Medulla oblongata (tissue), 1 donor: Measurements from ENCODE around the gene MALL.
"Not testable (repeated sequence)": the region's sequence is repeated elsewhere in the genome, so short reads cannot be mapped to it uniquely, and the experiment has no call there.

Source experiments
- DNase-seq: peaks from one replicate; pipeline ENCODE4 v3.0.0-alpha.2; 2015; ENCODE audit errors: extremely low spot score

The MALL gene

GRCh38 chr2:110097506-110098220 is 18.0 kb downstream of the MALL start:
- no peak for DNase-seq

DNA sequence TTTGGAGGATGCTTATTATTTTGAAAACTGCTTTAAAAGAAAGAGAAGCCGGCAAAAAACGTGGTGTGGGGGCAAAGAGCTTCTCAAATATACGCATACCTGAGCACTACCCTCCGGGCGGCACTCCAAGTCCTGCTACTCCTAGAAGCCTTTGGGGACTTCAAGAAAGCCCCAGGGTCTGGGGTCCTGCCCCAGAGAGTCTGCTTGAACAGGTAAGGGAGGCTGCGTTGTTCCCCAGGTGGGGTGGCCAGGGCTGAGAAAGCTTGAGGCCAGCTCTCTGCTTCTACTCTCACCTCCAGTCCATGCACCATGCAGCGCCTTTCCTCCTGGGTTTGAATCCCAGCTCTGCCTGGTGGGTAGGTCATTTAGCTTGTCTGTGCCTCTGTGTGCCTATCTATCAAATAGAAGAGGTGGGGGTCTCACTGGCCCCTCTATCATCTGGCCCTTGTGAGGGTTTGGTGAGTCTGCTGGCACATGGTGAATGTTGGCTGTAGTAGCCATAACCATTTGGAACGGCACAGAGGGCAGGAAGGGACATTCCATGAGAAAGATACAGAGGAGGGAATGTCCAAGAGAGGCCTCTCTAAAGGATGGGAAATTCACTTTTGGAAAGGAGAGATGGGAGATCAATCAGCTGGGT is 19.5 kb downstream of the MALL start:
- no peak for DNase-seq

- DNase-seq: not testable (repeated sequence)
These were observed 20.6 kb downstream of the MALL start for GRCh38 chr2:110094884-110095534.

GRCh38 chr2:110093924-110094323 is 21.7 kb downstream of the MALL start:
- DNase-seq: not testable (repeated sequence)

- DNase-seq: not testable (repeated sequence)
These were observed 25.5 kb downstream of the MALL start for GRCh38 chr2:110090164-110090563.

GRCh38 chr2:110083757-110084156 is 31.9 kb downstream of the MALL start:
- not testable (repeated sequence) for DNase-seq

- DNase-seq: not testable (repeated sequence)
These were observed 32.5 kb downstream of the MALL start for GRCh38 chr2:110083162-110083561.

DNA sequence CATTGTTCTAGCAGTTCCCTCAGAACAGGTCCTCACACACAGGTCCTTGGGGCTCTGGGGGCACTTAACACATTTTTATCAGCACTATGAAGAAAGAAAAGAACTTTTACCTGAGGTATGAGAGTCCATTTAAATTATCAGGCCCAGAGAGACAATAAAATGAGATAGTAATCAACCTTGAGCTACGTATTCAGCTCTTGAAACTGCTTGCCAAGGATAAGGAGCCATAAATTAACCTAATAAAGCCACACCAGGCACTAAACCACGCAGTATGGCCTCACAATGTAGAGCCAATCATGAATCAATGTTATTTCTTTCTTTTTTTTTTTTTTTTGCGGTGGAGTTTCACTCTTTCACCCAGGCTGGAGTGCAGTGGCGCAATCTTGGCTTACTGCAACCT is 37.5 kb downstream of the MALL start:
- not testable (repeated sequence) for DNase-seq

- DNase-seq: not testable (repeated sequence)
These were observed 39.7 kb downstream of the MALL start for GRCh38 chr2:110075896-110076295.

- DNase-seq: not testable (repeated sequence)
These were observed 45.8 kb downstream of the MALL start for GRCh38 chr2:110069869-110070268.

GRCh38 chr2:110068153-110068552 is 47.5 kb downstream of the MALL start:
- not testable (repeated sequence) for DNase-seq

GRCh38 chr2:110062332-110062731 is 53.3 kb downstream of the MALL start:
- DNase-seq: not testable (repeated sequence)

DNA sequence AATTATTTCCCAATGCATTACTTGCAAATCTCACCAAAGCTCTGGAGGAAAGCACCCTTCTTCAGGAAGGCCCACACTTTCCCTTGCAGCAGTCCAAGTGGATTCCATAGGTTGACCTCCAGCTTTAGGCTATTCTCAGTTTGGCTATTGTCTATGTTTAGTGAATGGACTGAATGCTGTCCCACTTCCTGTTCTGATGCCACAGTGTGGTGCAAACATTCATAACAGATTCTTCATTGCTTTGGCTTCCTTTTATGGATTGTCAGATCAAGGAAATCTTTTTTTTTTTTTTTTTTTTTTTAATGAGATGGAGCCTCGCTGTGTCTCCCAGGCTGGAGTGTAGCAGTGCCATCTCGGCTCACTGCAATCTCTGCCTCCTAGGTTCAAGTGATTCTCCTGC is 55.1 kb downstream of the MALL start:
- DNase-seq: not testable (repeated sequence)

GRCh38 chr2:110059694-110060358 is 55.8 kb downstream of the MALL start:
- not testable (repeated sequence) for DNase-seq

GRCh38 chr2:110059009-110059693 is 56.5 kb downstream of the MALL start:
- not testable (repeated sequence) for DNase-seq

GRCh38 chr2:110058034-110058433 is 57.6 kb downstream of the MALL start:
- DNase-seq: not testable (repeated sequence)

DNA sequence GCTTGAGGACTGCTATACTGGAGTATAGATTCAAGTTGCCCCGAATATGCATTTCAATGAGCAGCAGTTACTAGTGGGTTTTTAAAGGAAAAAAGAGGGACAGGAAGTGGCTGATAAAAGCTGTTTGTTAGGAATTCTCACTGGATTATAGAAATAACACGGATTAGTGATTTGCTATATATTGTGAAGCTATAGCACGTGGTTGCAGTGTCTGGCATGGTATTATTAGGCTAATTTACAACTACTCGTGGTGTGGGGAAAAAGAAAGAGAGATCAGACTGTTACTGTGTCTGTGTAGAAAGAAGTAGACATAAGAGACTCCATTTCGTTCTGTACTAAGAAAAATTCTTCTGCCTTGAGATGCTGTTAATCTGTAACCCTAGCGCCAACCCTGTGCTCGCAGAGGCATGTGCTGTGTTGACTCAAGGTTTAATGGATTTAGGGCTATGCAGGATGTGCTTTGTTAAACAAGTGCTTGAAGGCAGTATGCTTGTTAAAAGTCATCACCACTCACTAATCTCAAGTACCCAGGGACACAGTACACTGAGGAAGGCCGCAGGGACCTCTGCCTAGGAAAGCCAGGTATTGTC is 59.7 kb downstream of the MALL start:
- DNase-seq: not testable (repeated sequence)

GRCh38 chr2:110054521-110055407 is 60.9 kb downstream of the MALL start:
- peak; percentile 1 for DNase-seq

GRCh38 chr2:110053688-110054087 is 61.9 kb downstream of the MALL start:
- not testable (repeated sequence) for DNase-seq

DNA sequence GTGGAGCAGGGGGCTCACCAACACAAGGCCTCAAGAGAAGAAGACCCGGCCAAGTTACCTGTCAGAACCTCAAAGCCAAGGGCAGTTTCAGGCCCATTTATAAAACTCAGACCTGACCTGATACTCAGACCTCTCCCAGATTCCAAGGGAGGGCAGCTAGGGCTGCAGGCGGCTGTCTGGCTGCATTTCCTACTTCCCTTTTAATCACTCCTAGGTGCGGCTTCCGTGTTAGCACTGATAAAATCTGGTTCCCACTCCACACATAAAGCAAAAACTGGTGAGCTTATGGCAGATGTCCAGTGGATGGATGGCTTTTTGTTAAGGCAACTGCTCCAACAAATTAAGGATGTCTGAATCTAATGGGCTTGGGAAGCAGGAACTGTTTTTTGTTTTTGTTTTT is 63.5 kb downstream of the MALL start:
- not testable (repeated sequence) for DNase-seq
